Uterus (tissue), 4 donors: ENCODE measurements around the gene NUDT6. TPM values are rescaled to one million over a fixed set of nuclear protein-coding genes. Genes with fewer than 3 reads are reported as not detected.
A peak's percentile ranks its signal among the peaks of the same experiment; 100 is the strongest.

ENCODE experiments used
- DNase-seq, 2 donors: peaks; one replicate each; pipeline ENCODE4 v3.0.0-alpha.2; 2019 to 2020
- H3K27ac ChIP-seq, 2 donors: fragments of 200-600 bp; sonication (generic); 1 replicate in 1 of 2; 2 replicates in 1 of 2; pipeline ENCODE4 v1.5.1; 2016 to 2018
- H3K27me3 ChIP-seq, 2 donors: fragments of 200-600 bp; sonication (generic); one replicate each; pipeline ENCODE4 v1.5.1; 2018 to 2019; ENCODE audit warnings: control low read depth in 1 of 2
- H3K36me3 ChIP-seq, 2 donors: fragments of 200-600 bp; sonication (generic); one replicate each; pipeline ENCODE4 v1.5.1; 2019; ENCODE audit warnings: control low read depth in 1 of 2
- H3K4me1 ChIP-seq, 2 donors: fragments of 200-600 bp; sonication (generic); one replicate each; pipeline ENCODE4 v1.5.1; 2018 to 2019; ENCODE audit warnings: control low read depth in 1 of 2
- H3K4me3 ChIP-seq, 2 donors: fragments of 200-600 bp; sonication (generic); 1 replicate in 1 of 2; 2 replicates in 1 of 2; pipeline ENCODE4 v1.5.1; 2018 to 2019; ENCODE audit warnings: mild to moderate bottlenecking in 1 of 2
- H3K9me3 ChIP-seq, 2 donors: fragments of 200-600 bp; sonication (generic); one replicate each; pipeline ENCODE4 v1.5.1; 2019; ENCODE audit warnings: control low read depth in 1 of 2
- POLR2A ChIP-seq, 2 donors: fragments of 450-650 bp; IDR thresholded peaks; one replicate each; pipeline ENCODE4 v1.6.1; 2016; ENCODE audit warnings: antibody characterized with exemption in 2 of 2, mild to moderate bottlenecking in 1 of 2, moderate library complexity in 1 of 2
- intact Hi-C: fragments of 100-400 bp; cut with DNase I; formaldehyde crosslinking; loops from one replicate; pipeline ENCODE4 v1.15.1; 2023; ENCODE audit warnings: low total_unique reads
- total RNA-seq, 4 donors: library from RNA; depleted of rRNA in 3 of 4; stranded (reverse); fragments of >200 nt in 3 of 4; gene quantifications; one replicate each; pipeline versions ENCODE4 v1.1.0 to v1.2.4, GENCODE V29; 2014 to 2023
- TF ChIP-seq, protein P1 (sequence below), 4 experiments: fragments of 200-600 bp in 2 of 4; fragments of 450-650 bp in 2 of 4; sonication (generic) in 2 of 4; IDR thresholded peaks; one replicate each; pipeline ENCODE4 v1.5.1; 2016 to 2019; ENCODE audit warnings: antibody characterized with exemption in 4 of 4, mild to moderate bottlenecking in 2 of 4, moderate library complexity in 1 of 4
- donor health status: DM: yes; HTN: yes; CAD: no.

NUDT6 gene, protein sequence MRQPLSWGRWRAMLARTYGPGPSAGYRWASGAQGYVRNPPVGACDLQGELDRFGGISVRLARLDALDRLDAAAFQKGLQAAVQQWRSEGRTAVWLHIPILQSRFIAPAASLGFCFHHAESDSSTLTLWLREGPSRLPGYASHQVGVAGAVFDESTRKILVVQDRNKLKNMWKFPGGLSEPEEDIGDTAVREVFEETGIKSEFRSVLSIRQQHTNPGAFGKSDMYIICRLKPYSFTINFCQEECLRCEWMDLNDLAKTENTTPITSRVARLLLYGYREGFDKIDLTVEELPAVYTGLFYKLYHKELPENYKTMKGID
- 10 to 100 TPM in 2 of 4 donors, 1 to 10 TPM in 2; 6.9 to 29.4 (median 11.6) TPM for total RNA-seq

DNA sequence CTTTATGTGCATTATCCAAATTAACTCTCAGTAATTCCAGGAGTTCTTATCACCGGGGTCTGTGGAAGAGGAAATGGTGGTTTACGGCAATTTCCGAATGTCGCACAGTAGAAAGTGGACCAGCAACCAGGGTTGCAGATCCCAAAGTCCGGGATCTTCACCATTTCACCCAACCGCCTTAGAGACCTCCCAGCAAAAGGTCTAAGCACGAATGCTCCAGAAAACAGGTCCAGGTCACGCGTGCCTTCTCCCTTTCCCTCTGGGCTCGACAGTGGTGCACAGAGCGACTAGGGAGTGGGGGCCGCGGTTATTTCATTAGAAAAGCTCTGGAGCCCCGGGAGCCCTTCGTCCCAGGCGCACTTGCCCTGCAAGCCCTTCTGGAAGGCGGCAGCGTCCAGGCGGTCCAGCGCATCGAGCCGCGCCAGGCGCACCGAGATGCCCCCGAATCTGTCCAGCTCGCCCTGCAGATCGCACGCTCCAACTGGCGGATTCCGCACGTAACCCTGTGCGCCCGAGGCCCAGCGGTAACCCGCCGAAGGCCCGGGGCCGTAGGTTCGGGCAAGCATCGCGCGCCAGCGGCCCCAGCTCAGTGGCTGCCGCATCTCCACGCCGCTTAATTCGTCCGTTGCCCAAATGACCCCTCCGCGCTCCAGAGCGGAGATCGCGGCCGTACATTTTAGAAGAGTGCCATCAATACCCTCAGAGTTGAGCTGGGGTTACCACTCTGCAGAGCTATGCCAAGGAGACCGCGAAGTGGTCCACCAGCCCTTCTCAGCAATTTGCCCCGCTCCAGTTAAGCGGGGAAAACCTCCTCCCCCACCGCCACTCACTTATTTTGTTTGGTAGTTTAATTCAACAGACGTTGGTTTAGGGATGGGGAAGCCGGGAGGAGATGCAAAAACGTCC lies at the start of gene NUDT6:
TSS of gene NUDT6 (minus strand) at position 627 of the 906 bp plus-strand sequence. CDS start at position 602, 25 bp downstream.
- no peaks in the 10 kb centered on the region for H3K27me3 ChIP-seq
- H3K36me3 ChIP-seq, result no peaks in the 10 kb centered on the region
- TF ChIP-seq, protein P1, sequence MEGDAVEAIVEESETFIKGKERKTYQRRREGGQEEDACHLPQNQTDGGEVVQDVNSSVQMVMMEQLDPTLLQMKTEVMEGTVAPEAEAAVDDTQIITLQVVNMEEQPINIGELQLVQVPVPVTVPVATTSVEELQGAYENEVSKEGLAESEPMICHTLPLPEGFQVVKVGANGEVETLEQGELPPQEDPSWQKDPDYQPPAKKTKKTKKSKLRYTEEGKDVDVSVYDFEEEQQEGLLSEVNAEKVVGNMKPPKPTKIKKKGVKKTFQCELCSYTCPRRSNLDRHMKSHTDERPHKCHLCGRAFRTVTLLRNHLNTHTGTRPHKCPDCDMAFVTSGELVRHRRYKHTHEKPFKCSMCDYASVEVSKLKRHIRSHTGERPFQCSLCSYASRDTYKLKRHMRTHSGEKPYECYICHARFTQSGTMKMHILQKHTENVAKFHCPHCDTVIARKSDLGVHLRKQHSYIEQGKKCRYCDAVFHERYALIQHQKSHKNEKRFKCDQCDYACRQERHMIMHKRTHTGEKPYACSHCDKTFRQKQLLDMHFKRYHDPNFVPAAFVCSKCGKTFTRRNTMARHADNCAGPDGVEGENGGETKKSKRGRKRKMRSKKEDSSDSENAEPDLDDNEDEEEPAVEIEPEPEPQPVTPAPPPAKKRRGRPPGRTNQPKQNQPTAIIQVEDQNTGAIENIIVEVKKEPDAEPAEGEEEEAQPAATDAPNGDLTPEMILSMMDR (IDR thresholded peaks at IDR 0.05), result no peak
- TF ChIP-seq POLR2A (IDR thresholded peaks at IDR 0.05), result no peak
- H3K4me1 ChIP-seq, result peaks cover 0 to 6% of the 10 kb centered on the region in 2 donors
- H3K9me3 ChIP-seq, result no peaks in the 10 kb centered on the region
- intact Hi-C loops, result loop anchor here (5.0 kb wide), 1 partner anchor 165 kb away; no protein-coding TSS in a partner anchor
- H3K27ac ChIP-seq, result peak within 1 kb of the TSS; percentile 79 to 81
- peak within 1 kb of the TSS; percentile 76 to 83 for H3K4me3 ChIP-seq
- peak; percentile 46 to 56 for DNase-seq

DNA sequence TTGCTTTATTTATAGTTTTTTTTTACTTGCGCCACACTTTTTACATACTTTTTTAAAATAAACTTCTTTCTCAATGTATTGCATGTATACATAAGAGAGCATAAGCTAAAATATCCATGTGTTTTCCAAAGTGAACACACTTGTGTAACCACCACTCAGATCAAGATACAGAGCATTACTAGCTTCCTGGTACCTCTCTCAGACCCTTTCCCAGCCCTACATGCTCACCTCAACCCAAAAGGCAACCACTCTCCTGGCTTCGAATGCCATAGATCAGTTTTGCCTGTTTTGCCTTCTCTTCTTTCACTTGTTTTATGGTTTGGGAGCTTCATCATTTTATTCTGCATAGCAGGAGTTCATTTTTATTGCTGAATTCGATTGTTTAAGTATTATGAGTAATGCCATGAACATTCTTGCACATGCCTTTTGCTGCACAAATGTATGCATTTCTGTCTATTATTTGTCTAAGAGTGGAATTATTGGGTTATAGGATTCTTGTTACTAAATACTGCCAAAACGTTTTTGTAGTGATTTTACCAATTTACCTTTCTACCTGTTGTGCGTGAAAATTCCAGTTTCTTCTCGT lies 45.9 kb upstream of the NUDT6 start:
- no peaks in the 10 kb centered on the region for H3K9me3 ChIP-seq
- H3K4me1 ChIP-seq, result no peaks in the 10 kb centered on the region
- no peaks in the 10 kb centered on the region for H3K27me3 ChIP-seq
- no peak for DNase-seq
- no peaks in the 10 kb centered on the region for H3K36me3 ChIP-seq
- TF ChIP-seq, protein P1 (IDR thresholded peaks at IDR 0.05), result no peak
- TF ChIP-seq POLR2A (IDR thresholded peaks at IDR 0.05), result no peak
- intact Hi-C loops, result no loop called here
- no peak overlapping the region for H3K27ac ChIP-seq
- no peak overlapping the region for H3K4me3 ChIP-seq

DNA sequence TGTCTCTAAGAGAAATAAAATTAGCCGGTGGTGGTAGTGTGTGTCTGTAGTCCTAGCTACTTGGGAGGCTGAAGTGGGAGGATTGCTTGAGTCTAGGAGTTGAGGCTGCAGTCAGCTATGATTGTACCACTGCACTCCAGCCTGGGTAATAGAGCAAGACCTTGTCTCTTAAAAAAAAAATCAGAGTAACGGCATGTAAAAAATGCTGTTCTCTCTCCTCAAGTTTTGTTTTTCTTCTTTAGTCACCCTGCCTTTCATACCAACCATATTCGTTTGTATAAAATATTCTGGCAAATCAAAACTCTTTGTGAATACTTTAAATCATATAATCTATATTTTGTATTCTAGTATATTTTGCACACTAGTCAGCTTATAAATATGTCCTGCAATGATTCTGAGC lies 44.8 kb upstream of the NUDT6 start:
- no peak for DNase-seq
- Histone ChIP-seq H3K36me3 (no peaks in the 10 kb centered on the region), H3K27ac (no peak overlapping the region), H3K4me3 (no peak overlapping the region), H3K9me3 (no peaks in the 10 kb centered on the region), H3K27me3 (no peaks in the 10 kb centered on the region), H3K4me1 (no peaks in the 10 kb centered on the region)
- intact Hi-C loops, result no loop called here
- TF ChIP-seq, protein P1 (IDR thresholded peaks at IDR 0.05), result no peak
- no peak for TF ChIP-seq POLR2A (IDR thresholded peaks at IDR 0.05)

DNA sequence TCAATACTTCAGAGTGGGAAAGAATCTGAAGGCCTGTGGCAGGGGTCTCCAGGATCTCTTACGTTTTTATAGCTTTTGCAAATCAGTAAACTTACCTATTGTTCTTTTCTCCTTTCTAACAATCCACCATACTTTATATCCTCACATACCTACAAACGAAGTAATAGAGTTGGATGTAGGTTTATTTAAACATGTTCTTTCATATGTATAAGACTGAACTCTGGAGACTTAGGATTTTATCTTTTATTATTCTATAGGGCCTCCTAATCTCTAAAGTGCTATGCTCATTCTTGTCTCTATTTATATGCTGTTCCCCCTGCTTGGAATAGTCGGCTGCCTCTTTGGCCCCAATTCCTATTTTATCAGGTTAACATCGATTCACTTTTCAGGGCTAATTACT lies 43.8 kb upstream of the NUDT6 start:
- Histone ChIP-seq H3K27me3 (no peaks in the 10 kb centered on the region), H3K27ac (no peak overlapping the region), H3K4me3 (no peak overlapping the region), H3K4me1 (no peaks in the 10 kb centered on the region), H3K36me3 (no peaks in the 10 kb centered on the region), H3K9me3 (no peaks in the 10 kb centered on the region)
- intact Hi-C loops, result no loop called here
- no peak for DNase-seq
- TF ChIP-seq, protein P1 (IDR thresholded peaks at IDR 0.05), result no peak
- TF ChIP-seq POLR2A (IDR thresholded peaks at IDR 0.05), result no peak
